ENCODE data around the gene SBK2. TPM values are rescaled to one million over a fixed set of nuclear protein-coding genes. Genes with fewer than 3 reads are reported as not detected.
A peak's percentile ranks its signal among the peaks of the same experiment; 100 is the strongest.

The SBK2 gene
- total RNA-seq, 1 donor from 2014 or later: 0.56 TPM

- H3K27ac Mint-ChIP-seq: no peak overlapping the region
- H3K36me3 Mint-ChIP-seq: no peaks in the 10 kb centered on the region
- peaks cover 21% of the 10 kb centered on the region for H3K4me1 Mint-ChIP-seq
- no peak for DNase-seq (ENCODE audit: low spot score in 2 of 2, unreplicated experiment in 2 of 2)
- H3K9me3 Mint-ChIP-seq: no peaks in the 10 kb centered on the region
- no peaks in the 10 kb centered on the region for H3K27me3 Mint-ChIP-seq (ENCODE audit: low read depth)
- no peak for TF ChIP-seq CTCF (IDR thresholded peaks at IDR 0.05; ENCODE audit: unreplicated experiment)
- no peak overlapping the region for H3K4me3 Mint-ChIP-seq
Observed at GRCh38 chr19:55490478-55491432, 46.2 kb downstream of the SBK2 start.

- no peak for DNase-seq (ENCODE audit: low spot score in 2 of 2, unreplicated experiment in 2 of 2)
- Mint-ChIP-seq H3K36me3 (no peaks in the 10 kb centered on the region), H3K27ac (no peak overlapping the region), H3K9me3 (no peaks in the 10 kb centered on the region), H3K4me1 (peaks cover 24% of the 10 kb centered on the region), H3K27me3 (ENCODE audit: low read depth) (no peaks in the 10 kb centered on the region), H3K4me3 (no peak overlapping the region)
- no peak for TF ChIP-seq CTCF (IDR thresholded peaks at IDR 0.05; ENCODE audit: unreplicated experiment)
Observed at GRCh38 chr19:55489711-55490477, 47.0 kb downstream of the SBK2 start.

GRCh38 chr19:55488986-55489710 is 47.8 kb downstream of the SBK2 start:
- peaks cover 24% of the 10 kb centered on the region for H3K4me1 Mint-ChIP-seq
- TF ChIP-seq CTCF (IDR thresholded peaks at IDR 0.05; ENCODE audit: unreplicated experiment): no peak
- no peaks in the 10 kb centered on the region for H3K27me3 Mint-ChIP-seq (ENCODE audit: low read depth)
- no peak for DNase-seq (ENCODE audit: low spot score in 2 of 2, unreplicated experiment in 2 of 2)
- H3K9me3 Mint-ChIP-seq: no peaks in the 10 kb centered on the region
- no peaks in the 10 kb centered on the region for H3K36me3 Mint-ChIP-seq
- no peak overlapping the region for H3K4me3 Mint-ChIP-seq
- no peak overlapping the region for H3K27ac Mint-ChIP-seq

- H3K4me3 Mint-ChIP-seq: peak within 1 kb of the TSS; percentile 56
- H3K36me3 Mint-ChIP-seq: no peaks in the 10 kb centered on the region
- no peak for TF ChIP-seq CTCF (IDR thresholded peaks at IDR 0.05; ENCODE audit: unreplicated experiment)
- H3K27me3 Mint-ChIP-seq (ENCODE audit: low read depth): no peaks in the 10 kb centered on the region
- peak within 1 kb of the TSS; percentile 86 for H3K27ac Mint-ChIP-seq
- H3K4me1 Mint-ChIP-seq: peaks cover 24% of the 10 kb centered on the region
- DNase-seq (ENCODE audit: low spot score in 2 of 2, unreplicated experiment in 2 of 2): no peak
- no peaks in the 10 kb centered on the region for H3K9me3 Mint-ChIP-seq
Observed at GRCh38 chr19:55487924-55488687, 48.8 kb downstream of the SBK2 start, which contains the start of gene SSC5D. Gene SSC5D (plus strand): TSS chr19:55488436. CDS start chr19:55488590, 154 bp downstream.
